OCI-LY3 (cell line): Measurements from ENCODE around the gene OR6C6.

ENCODE experiments used
- H2AFZ ChIP-seq: fragments of 200-600, 300-600 bp; shearing (Covaris generic); 2 replicates; pipeline ENCODE4 v1.6.0; 2014; ENCODE audit warnings: antibody characterized with exemption, low read depth, low read length
- H3K27ac ChIP-seq: fragments of 200-600, 300-600 bp; sonication (generic); 2 replicates; pipeline ENCODE4 v1.5.1; 2014; ENCODE audit warnings: mild to moderate bottlenecking, low read length, moderate library complexity, mixed read lengths
- H3K27me3 ChIP-seq: fragments of 200-600, 300-600 bp; sonication (generic); 2 replicates; pipeline ENCODE4 v1.6.1; 2014; ENCODE audit warnings: low read depth, low read length, mixed read lengths
- H3K36me3 ChIP-seq: fragments of 200-600, 300-600 bp; sonication (generic); replicated peaks from 2 replicates; pipeline ENCODE3; 2014; ENCODE audit warnings: low read depth, low read length, mixed read lengths
- H3K4me1 ChIP-seq: fragments of 300-600, 200-600 bp; sonication (generic); 2 replicates; pipeline ENCODE4 v1.6.1; 2014; ENCODE audit warnings: low read length, mixed read lengths
- H3K4me2 ChIP-seq: fragments of 200-600, 300-600 bp; sonication (generic); 2 replicates; pipeline ENCODE4 v1.6.1; 2014; ENCODE audit warnings: low read length, mixed read lengths
- H3K4me3 ChIP-seq: fragments of 300-600, 200-600 bp; sonication (generic); 2 replicates; pipeline ENCODE4 v1.5.1; 2014; ENCODE audit warnings: antibody characterized with exemption, mild to moderate bottlenecking, low read length, moderate library complexity
- H3K79me2 ChIP-seq: fragments of 300-600, 200-600 bp; shearing (Covaris generic); 2 replicates; pipeline ENCODE4 v1.6.1; 2014; ENCODE audit warnings: mild to moderate bottlenecking, low read length, mixed read lengths
- H3K9ac ChIP-seq: fragments of 300-600, 200-600 bp; shearing (Covaris generic); 2 replicates; pipeline ENCODE4 v1.6.0; 2014; ENCODE audit warnings: mild to moderate bottlenecking, low read length, moderate library complexity
- H3K9me3 ChIP-seq: fragments of 200-600, 300-600 bp; shearing (Covaris generic); 2 replicates; pipeline ENCODE4 v1.6.1; 2014; ENCODE audit warnings: low read length, mixed read lengths; ENCODE audit not compliant: insufficient read depth
- H4K20me1 ChIP-seq: fragments of 200-600, 300-600 bp; sonication (generic); 2 replicates; pipeline ENCODE4 v1.6.1; 2016; ENCODE audit warnings: low read length, mixed read lengths; ENCODE audit not compliant: insufficient read depth
- EZH2phosphoT487 ChIP-seq: fragments of 200-600 bp; shearing (Covaris generic); IDR thresholded peaks from 2 replicates; pipeline ENCODE4 v1.6.1; 2018; ENCODE audit warnings: antibody characterized with exemption, mixed run types, low read depth
- TF ChIP-seq, protein P1 (sequence below): fragments of 200-600, 300-600 bp; sonication (generic); IDR thresholded peaks from 2 replicates; pipeline ENCODE4 v1.5.1; 2014; ENCODE audit warnings: antibody characterized with exemption, low read length, low read depth

Gene OR6C6

GRCh38 chr12:55256831-55257230 lies 39.5 kb downstream of the OR6C6 start:
- H3K9ac ChIP-seq = no peak overlapping the region
- no peaks in the 10 kb centered on the region for H3K36me3 ChIP-seq
- no peaks in the 10 kb centered on the region for H4K20me1 ChIP-seq
- H3K27ac ChIP-seq = no peak overlapping the region
- H3K27me3 ChIP-seq = no peaks in the 10 kb centered on the region
- H2AFZ ChIP-seq = no peak overlapping the region
- H3K4me3 ChIP-seq = no peak overlapping the region
- H3K4me2 ChIP-seq = no peak overlapping the region
- TF ChIP-seq, protein P1, sequence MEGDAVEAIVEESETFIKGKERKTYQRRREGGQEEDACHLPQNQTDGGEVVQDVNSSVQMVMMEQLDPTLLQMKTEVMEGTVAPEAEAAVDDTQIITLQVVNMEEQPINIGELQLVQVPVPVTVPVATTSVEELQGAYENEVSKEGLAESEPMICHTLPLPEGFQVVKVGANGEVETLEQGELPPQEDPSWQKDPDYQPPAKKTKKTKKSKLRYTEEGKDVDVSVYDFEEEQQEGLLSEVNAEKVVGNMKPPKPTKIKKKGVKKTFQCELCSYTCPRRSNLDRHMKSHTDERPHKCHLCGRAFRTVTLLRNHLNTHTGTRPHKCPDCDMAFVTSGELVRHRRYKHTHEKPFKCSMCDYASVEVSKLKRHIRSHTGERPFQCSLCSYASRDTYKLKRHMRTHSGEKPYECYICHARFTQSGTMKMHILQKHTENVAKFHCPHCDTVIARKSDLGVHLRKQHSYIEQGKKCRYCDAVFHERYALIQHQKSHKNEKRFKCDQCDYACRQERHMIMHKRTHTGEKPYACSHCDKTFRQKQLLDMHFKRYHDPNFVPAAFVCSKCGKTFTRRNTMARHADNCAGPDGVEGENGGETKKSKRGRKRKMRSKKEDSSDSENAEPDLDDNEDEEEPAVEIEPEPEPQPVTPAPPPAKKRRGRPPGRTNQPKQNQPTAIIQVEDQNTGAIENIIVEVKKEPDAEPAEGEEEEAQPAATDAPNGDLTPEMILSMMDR = no peak
- TF ChIP-seq EZH2phosphoT487 = no peak
- H3K9me3 ChIP-seq = no peaks in the 10 kb centered on the region
- no peaks in the 10 kb centered on the region for H3K79me2 ChIP-seq
- no peaks in the 10 kb centered on the region for H3K4me1 ChIP-seq

- no peak for TF ChIP-seq EZH2phosphoT487
- TF ChIP-seq, protein P1 = no peak
- Histone ChIP-seq H3K27me3 (peaks cover 3% of the 10 kb centered on the region; the same call in 1 of the 2 replicates), H3K4me2 (no peak overlapping the region), H3K79me2 (no peaks in the 10 kb centered on the region), H3K36me3 (no peaks in the 10 kb centered on the region), H3K4me1 (no peaks in the 10 kb centered on the region), H4K20me1 (no peaks in the 10 kb centered on the region), H3K9ac (no peak overlapping the region), H3K27ac (no peak overlapping the region), H3K9me3 (no peaks in the 10 kb centered on the region), H2AFZ (no peak overlapping the region), H3K4me3 (no peak overlapping the region)
Observed at GRCh38 chr12:55253281-55253680, 43.1 kb downstream of the OR6C6 start.

DNA sequence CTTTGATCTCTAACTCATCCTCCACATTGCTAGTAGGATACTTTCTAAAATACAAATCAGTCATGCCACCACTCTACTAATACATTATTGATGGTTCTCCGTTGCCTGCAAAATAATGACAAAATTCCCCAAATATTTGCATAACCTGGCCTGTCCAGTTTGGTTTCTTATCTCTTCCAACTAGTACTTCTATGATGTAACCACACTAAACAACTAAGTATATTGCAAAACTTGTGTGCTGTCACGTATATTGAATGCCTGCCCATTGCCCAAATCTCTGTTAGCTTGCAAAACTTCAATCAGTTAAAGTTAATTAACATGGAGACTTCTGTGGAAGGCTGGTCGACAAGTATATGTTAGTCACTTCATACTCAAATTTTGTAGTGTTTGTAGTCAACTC lies 45.4 kb downstream of the OR6C6 start:
- Histone ChIP-seq H2AFZ (no peak overlapping the region), H4K20me1 (no peaks in the 10 kb centered on the region), H3K79me2 (no peaks in the 10 kb centered on the region), H3K27me3 (peaks cover 24% of the 10 kb centered on the region), H3K36me3 (no peaks in the 10 kb centered on the region), H3K9me3 (no peaks in the 10 kb centered on the region), H3K4me2 (no peak overlapping the region), H3K4me3 (no peak overlapping the region), H3K27ac (no peak overlapping the region), H3K4me1 (no peaks in the 10 kb centered on the region), H3K9ac (no peak overlapping the region)
- TF ChIP-seq EZH2phosphoT487 = no peak
- TF ChIP-seq, protein P1 = no peak

- TF ChIP-seq, protein P1 = no peak
- no peak for TF ChIP-seq EZH2phosphoT487
- Histone ChIP-seq H3K36me3 (no peaks in the 10 kb centered on the region), H3K79me2 (no peaks in the 10 kb centered on the region), H3K4me3 (no peak overlapping the region), H3K27ac (no peak overlapping the region), H4K20me1 (no peaks in the 10 kb centered on the region), H3K9me3 (no peaks in the 10 kb centered on the region), H3K9ac (no peak overlapping the region), H3K27me3 (peaks cover 24% of the 10 kb centered on the region), H3K4me1 (no peaks in the 10 kb centered on the region), H2AFZ (no peak overlapping the region), H3K4me2 (no peak overlapping the region)
Observed at GRCh38 chr12:55246159-55246558, 50.2 kb downstream of the OR6C6 start.
